Measurements from ENCODE around the gene REXO1.
A peak's percentile ranks its signal among the peaks of the same experiment; 100 is the strongest.
"Not testable (repeated sequence)": the region's sequence is repeated elsewhere in the genome, so short reads cannot be mapped to it uniquely, and the experiment has no call there.

The REXO1 gene

GRCh38 chr19:1883784-1884183 is 35.5 kb upstream of the REXO1 start:
- Histone ChIP-seq H3K79me2 (peaks cover 26% of the 10 kb centered on the region), H3K4me3 (ENCODE audit: low read depth, low read length) (peak overlapping the region; percentile 64), H3K36me3 (ENCODE audit: control insufficient read depth, insufficient read depth, low read length) (no peaks in the 10 kb centered on the region), H3K27me3 (ENCODE audit: control insufficient read depth, insufficient read depth, low read length) (no peaks in the 10 kb centered on the region), H3K9me3 (ENCODE audit: control insufficient read depth, low read length) (no peaks in the 10 kb centered on the region), H3K4me1 (peaks cover 6% of the 10 kb centered on the region), H3K27ac (peak overlapping the region; percentile 64), H2AFZ (no peak overlapping the region), H3K4me2 (ENCODE audit: low read length) (peak overlapping the region; percentile 70), H3K9ac (no peak overlapping the region)
- TF ChIP-seq CTCF (IDR thresholded peaks at IDR 0.05): no peak

- Histone ChIP-seq H3K9ac (no peak overlapping the region), H3K4me1 (peaks cover 6% of the 10 kb centered on the region), H3K4me3 (ENCODE audit: low read depth, low read length) (no peak overlapping the region)
Observed at GRCh38 chr19:1882786-1883692, 34.8 kb upstream of the REXO1 start.

GRCh38 chr19:1882089-1882785 is 34.0 kb upstream of the REXO1 start:
- peaks cover 26% of the 10 kb centered on the region for H3K79me2 ChIP-seq
- no peaks in the 10 kb centered on the region for H3K9me3 ChIP-seq (ENCODE audit: control insufficient read depth, low read length)
- H3K27ac ChIP-seq: peak overlapping the region; percentile 36
- H3K27me3 ChIP-seq (ENCODE audit: control insufficient read depth, insufficient read depth, low read length): no peaks in the 10 kb centered on the region
- H3K4me3 ChIP-seq (ENCODE audit: low read depth, low read length): no peak overlapping the region
- no peak for TF ChIP-seq CTCF (IDR thresholded peaks at IDR 0.05)
- no peaks in the 10 kb centered on the region for H3K36me3 ChIP-seq (ENCODE audit: control insufficient read depth, insufficient read depth, low read length)
- H3K4me1 ChIP-seq: peaks cover 6% of the 10 kb centered on the region
- no peak overlapping the region for H3K9ac ChIP-seq
- no peak overlapping the region for H3K4me2 ChIP-seq (ENCODE audit: low read length)
- no peak overlapping the region for H2AFZ ChIP-seq

More at GRCh38 chr19:1882786-1883692, 34.8 kb upstream of the REXO1 start:
- H3K9me3 ChIP-seq (ENCODE audit: control insufficient read depth, low read length): no peaks in the 10 kb centered on the region
- TF ChIP-seq CTCF (IDR thresholded peaks at IDR 0.05): no peak
- peaks cover 26% of the 10 kb centered on the region for H3K79me2 ChIP-seq
- H3K27ac ChIP-seq: peak overlapping the region; percentile 27
- no peaks in the 10 kb centered on the region for H3K36me3 ChIP-seq (ENCODE audit: control insufficient read depth, insufficient read depth, low read length)
- H3K4me2 ChIP-seq (ENCODE audit: low read length): peak overlapping the region; percentile 70
- no peak overlapping the region for H2AFZ ChIP-seq
- H3K27me3 ChIP-seq (ENCODE audit: control insufficient read depth, insufficient read depth, low read length): no peaks in the 10 kb centered on the region

- H3K9ac ChIP-seq; H3K27me3 ChIP-seq (ENCODE audit: control insufficient read depth, insufficient read depth, low read length); H3K4me3 ChIP-seq (ENCODE audit: low read depth, low read length); H3K4me1 ChIP-seq; H3K36me3 ChIP-seq (ENCODE audit: control insufficient read depth, insufficient read depth, low read length); H3K4me2 ChIP-seq (ENCODE audit: low read length); H3K9me3 ChIP-seq (ENCODE audit: control insufficient read depth, low read length); H2AFZ ChIP-seq: not testable (repeated sequence)
- Histone ChIP-seq H3K79me2 (peaks cover 26% of the 10 kb centered on the region), H3K27ac (peak overlapping the region; percentile 36)
Observed at GRCh38 chr19:1881393-1882088, 33.3 kb upstream of the REXO1 start.
